Astrocyte (in vitro differentiated cells and primary cell): ENCODE data around the gene CEACAM19. TPM values are rescaled to one million over a fixed set of nuclear protein-coding genes. Genes with fewer than 3 reads are reported as not detected.

ENCODE experiments used
- DNase-seq: peaks from one replicate; pipeline ENCODE4 v3.0.0-alpha.2; 2010; ENCODE audit warnings: low read depth
- FAIRE-seq: peaks from 2 replicates; lab custom pipeline; 2011; peaks lifted over from hg19 to GRCh38; lab: Jason Lieb, UNC
- H2AFZ ChIP-seq: 2 replicates; pipeline ENCODE4 v1.6.0; 2012; ENCODE audit warnings: low read depth, low read length, inconsistent platforms
- H3K27ac ChIP-seq: 2 replicates; pipeline ENCODE4 v1.5.1; 2011; ENCODE audit warnings: low read depth, low read length, inconsistent platforms
- H3K27me3 ChIP-seq: 2 replicates; pipeline ENCODE4 v1.6.0; 2011; ENCODE audit warnings: low read length, inconsistent platforms; ENCODE audit not compliant: insufficient read depth
- H3K36me3 ChIP-seq: 2 replicates; pipeline ENCODE4 v1.5.1; 2011; ENCODE audit warnings: low read length, inconsistent platforms; ENCODE audit not compliant: insufficient read depth
- H3K4me1 ChIP-seq: 2 replicates; pipeline ENCODE4 v1.5.1; 2011; ENCODE audit warnings: low read length, inconsistent platforms; ENCODE audit not compliant: insufficient read depth
- H3K4me2 ChIP-seq: 2 replicates; pipeline ENCODE4 v1.6.0; 2012; ENCODE audit warnings: low read length, inconsistent platforms
- H3K4me3 ChIP-seq: 2 replicates; pipeline ENCODE4 v1.5.1; 2011; ENCODE audit warnings: low read depth, mild to moderate bottlenecking, low read length, inconsistent platforms; ENCODE audit not compliant: insufficient read depth
- H3K79me2 ChIP-seq: 2 replicates; pipeline ENCODE4 v1.6.0; 2012; ENCODE audit warnings: mild to moderate bottlenecking, low read length, inconsistent platforms; ENCODE audit not compliant: insufficient read depth
- H3K9ac ChIP-seq: 2 replicates; pipeline ENCODE4 v1.6.0; 2012; ENCODE audit warnings: mild to moderate bottlenecking, low read length, inconsistent platforms
- H3K9me3 ChIP-seq: 2 replicates; pipeline ENCODE4 v1.5.1; 2012; ENCODE audit warnings: low read depth, mild to moderate bottlenecking, low read length, inconsistent platforms; ENCODE audit not compliant: insufficient read depth
- H4K20me1 ChIP-seq: 2 replicates; pipeline ENCODE4 v1.6.0; 2012; ENCODE audit warnings: low read length, inconsistent platforms; ENCODE audit not compliant: insufficient read depth
- H3K27ac Mint-ChIP-seq: one replicate; pipeline ENCODE4 v1.8.0; 2021; ENCODE audit warnings: mild to moderate bottlenecking, mixed read lengths; ENCODE audit not compliant: unreplicated experiment
- H3K27me3 Mint-ChIP-seq: one replicate; pipeline ENCODE4 v1.8.0; 2021; ENCODE audit warnings: low read depth, mixed read lengths; ENCODE audit not compliant: unreplicated experiment
- H3K36me3 Mint-ChIP-seq: one replicate; pipeline ENCODE4 v1.8.0; 2021; ENCODE audit warnings: low read depth, mixed read lengths; ENCODE audit not compliant: unreplicated experiment
- H3K4me1 Mint-ChIP-seq: one replicate; pipeline ENCODE4 v1.8.0; 2021; ENCODE audit warnings: low read depth, mixed read lengths; ENCODE audit not compliant: unreplicated experiment
- H3K4me3 Mint-ChIP-seq: one replicate; pipeline ENCODE4 v1.8.0; 2021; ENCODE audit warnings: mild to moderate bottlenecking, moderate library complexity, mixed read lengths; ENCODE audit not compliant: unreplicated experiment
- H3K9me3 Mint-ChIP-seq: one replicate; pipeline ENCODE4 v1.8.0; 2021; ENCODE audit warnings: mild to moderate bottlenecking, mixed read lengths; ENCODE audit not compliant: unreplicated experiment
- CTCF ChIP-seq: IDR thresholded peaks from 2 replicates; pipeline ENCODE4 v1.5.1; 2011; ENCODE audit warnings: low read depth, mild to moderate bottlenecking, inconsistent platforms, low read length, moderate library complexity; ENCODE audit not compliant: insufficient read depth
- EZH2 ChIP-seq: IDR thresholded peaks from 2 replicates; pipeline ENCODE4 v1.6.1; 2012; ENCODE audit warnings: mild to moderate bottlenecking, low read length, inconsistent platforms; ENCODE audit not compliant: insufficient read depth
- total RNA-seq: library from RNA; stranded (reverse); gene quantifications from 2 replicates; pipeline ENCODE4 v1.2.1, GENCODE V29; 2021

CEACAM19 gene
- total RNA-seq, 1 donor from 2014 or later, result 8.0 TPM

DNA sequence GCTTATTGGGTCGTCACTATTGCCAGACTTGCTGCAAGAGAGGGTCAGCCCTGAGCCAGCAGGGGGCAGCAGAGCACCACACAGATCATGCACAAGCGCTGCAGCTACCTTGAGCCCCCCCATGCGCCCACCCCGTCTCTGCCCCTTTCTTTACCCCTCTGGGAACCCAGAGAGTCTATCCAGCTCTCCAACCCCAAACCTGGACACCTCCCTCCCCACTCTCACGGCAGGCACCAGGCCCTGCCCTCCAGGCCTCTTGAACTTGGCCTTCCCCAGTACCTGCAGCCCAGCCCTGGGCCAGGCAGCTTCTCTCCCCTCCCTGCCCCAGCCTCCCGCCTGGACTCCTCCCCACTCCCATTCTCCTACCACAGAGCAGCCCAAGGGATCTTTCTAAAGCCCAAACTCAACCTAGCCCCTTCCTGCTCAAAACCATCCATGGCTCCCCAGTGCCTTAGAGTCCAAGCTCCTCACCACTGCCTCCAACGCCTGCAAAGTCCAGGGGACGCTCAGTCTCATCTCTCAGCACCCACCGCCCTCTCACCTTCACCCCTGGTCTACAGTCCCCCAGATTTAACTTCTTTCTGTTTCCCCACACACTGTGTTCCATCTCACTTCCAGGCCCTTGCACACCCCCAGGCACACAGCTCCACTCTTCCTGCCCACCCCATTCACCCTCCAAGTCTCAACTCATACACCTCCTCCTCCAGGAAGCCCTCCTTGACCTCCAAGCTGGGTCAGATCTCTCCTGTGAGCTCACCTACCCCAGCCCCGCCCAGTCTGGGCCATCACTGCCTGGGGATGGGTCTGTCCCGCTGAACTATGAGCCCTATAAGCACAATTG is 18.2 kb downstream of the CEACAM19 start:
- no peaks in the 10 kb centered on the region for H4K20me1 ChIP-seq
- H3K79me2 ChIP-seq, result no peaks in the 10 kb centered on the region
- peak; percentile 25 for DNase-seq
- H3K9me3 ChIP-seq, result no peaks in the 10 kb centered on the region
- H3K4me1 ChIP-seq, result peaks cover 25% of the 10 kb centered on the region
- Mint-ChIP-seq H3K9me3 (no peaks in the 10 kb centered on the region), H3K27me3 (peaks cover 2% of the 10 kb centered on the region), H3K27ac (no peak overlapping the region), H3K36me3 (peaks cover 3% of the 10 kb centered on the region), H3K4me1 (peaks cover 16% of the 10 kb centered on the region), H3K4me3 (no peak overlapping the region)
- H3K36me3 ChIP-seq, result no peaks in the 10 kb centered on the region
- TF ChIP-seq CTCF, result peak; percentile 81
- TF ChIP-seq EZH2, result no peak
- no peak for FAIRE-seq
- no peak overlapping the region for H3K4me3 ChIP-seq
- no peak overlapping the region for H3K4me2 ChIP-seq
- H2AFZ ChIP-seq, result no peak overlapping the region
- no peak overlapping the region for H3K27ac ChIP-seq
- H3K9ac ChIP-seq, result no peak overlapping the region
- no peaks in the 10 kb centered on the region for H3K27me3 ChIP-seq

- Histone ChIP-seq H3K79me2 (no peaks in the 10 kb centered on the region), H3K4me1 (peaks cover 21% of the 10 kb centered on the region), H3K4me2 (no peak overlapping the region), H3K36me3 (no peaks in the 10 kb centered on the region), H4K20me1 (no peaks in the 10 kb centered on the region), H3K27me3 (no peaks in the 10 kb centered on the region), H3K9me3 (no peaks in the 10 kb centered on the region), H2AFZ (no peak overlapping the region), H3K9ac (no peak overlapping the region), H3K4me3 (no peak overlapping the region), H3K27ac (no peak overlapping the region)
- peaks cover 3% of the 10 kb centered on the region for H3K36me3 Mint-ChIP-seq
- H3K27me3 Mint-ChIP-seq, result peaks cover 2% of the 10 kb centered on the region
- FAIRE-seq, result no peak
- TF ChIP-seq EZH2 (no peak), CTCF (no peak)
- no peak overlapping the region for H3K4me3 Mint-ChIP-seq
- no peaks in the 10 kb centered on the region for H3K9me3 Mint-ChIP-seq
- no peak for DNase-seq
- H3K27ac Mint-ChIP-seq, result no peak overlapping the region
- H3K4me1 Mint-ChIP-seq, result peaks cover 12% of the 10 kb centered on the region
Observed at GRCh38 chr19:44690131-44690440, 18.8 kb downstream of the CEACAM19 start.

DNA sequence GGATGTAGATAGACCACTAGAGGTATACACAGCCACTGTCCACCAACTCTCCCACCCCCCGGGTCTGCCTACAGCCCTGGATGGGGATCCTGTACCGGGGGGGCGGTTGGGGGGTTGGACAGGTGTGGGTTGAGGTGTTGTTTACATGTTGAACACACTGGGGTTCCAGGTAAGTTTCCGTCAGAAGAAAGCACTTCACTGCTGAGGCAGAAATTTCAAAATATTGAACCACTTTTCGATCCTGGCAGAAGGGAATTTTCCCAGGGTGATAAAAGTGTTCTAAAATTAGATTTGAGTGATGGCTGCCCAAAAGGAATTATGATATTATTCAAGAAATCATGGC is 21.1 kb downstream of the CEACAM19 start:
- no peaks in the 10 kb centered on the region for H3K36me3 ChIP-seq
- H3K4me1 ChIP-seq, result peaks cover 13% of the 10 kb centered on the region
- TF ChIP-seq EZH2, result no peak
- no peak for TF ChIP-seq CTCF
- Mint-ChIP-seq H3K27ac (no peak overlapping the region), H3K36me3 (peaks cover 3% of the 10 kb centered on the region), H3K27me3 (peaks cover 8% of the 10 kb centered on the region), H3K9me3 (no peaks in the 10 kb centered on the region), H3K4me3 (no peak overlapping the region), H3K4me1 (peaks cover 7% of the 10 kb centered on the region)
- no peak overlapping the region for H2AFZ ChIP-seq
- H3K9me3 ChIP-seq, result no peaks in the 10 kb centered on the region
- H3K27ac ChIP-seq, result no peak overlapping the region
- no peaks in the 10 kb centered on the region for H4K20me1 ChIP-seq
- H3K9ac ChIP-seq, result peak overlapping the region; percentile 61
- H3K79me2 ChIP-seq, result no peaks in the 10 kb centered on the region
- DNase-seq (no peak), FAIRE-seq (no peak)
- no peak overlapping the region for H3K4me3 ChIP-seq
- H3K4me2 ChIP-seq, result peak overlapping the region; percentile 79
- H3K27me3 ChIP-seq, result no peaks in the 10 kb centered on the region
